Gastrocnemius medialis (tissue), 4 donors: ENCODE results near the gene DENND4C. TPM values are rescaled to one million over a fixed set of nuclear protein-coding genes. Genes with fewer than 3 reads are reported as not detected.

Experiments
- ATAC-seq, 2 donors: fragments of 150-250 bp; one replicate each; pipeline ENCODE4 v1.9.1; 2016
- DNase-seq, 2 donors: peaks; one replicate each; pipeline ENCODE4 v3.0.0-alpha.2; 2019
- H3K27ac ChIP-seq, 4 donors: fragments of 200-600 bp; sonication (generic); 1 replicate in 1 of 4; 2 replicates in 3 of 4; pipeline ENCODE4 v1.5.1; 2016 to 2018; ENCODE audit warnings: mild to moderate bottlenecking in 2 of 4, moderate library complexity in 1 of 4
- H3K27me3 ChIP-seq, 3 donors: fragments of 200-600 bp; sonication (generic) in 2 of 3; 1 replicate in 1 of 3; 2 replicates in 2 of 3; pipeline versions ENCODE4 v1.5.1 to v1.6.0; 2016 to 2019; ENCODE audit warnings: mild to moderate bottlenecking in 1 of 3, moderate library complexity in 1 of 3
- H3K36me3 ChIP-seq, 2 donors: fragments of 200-600 bp; sonication (generic) in 1 of 2; one replicate each; pipeline ENCODE4 v1.5.1; 2017 to 2018
- H3K4me1 ChIP-seq, 2 donors: fragments of 200-600 bp; sonication (generic) in 1 of 2; one replicate each; pipeline ENCODE4 v1.5.1; 2016 to 2017; ENCODE audit warnings: mild to moderate bottlenecking in 2 of 2
- H3K4me3 ChIP-seq, 4 donors: fragments of 200-600 bp; sonication (generic) in 3 of 4; 1 replicate in 1 of 4; 2 replicates in 3 of 4; pipeline ENCODE4 v1.5.1; 2016 to 2019; ENCODE audit warnings: mild to moderate bottlenecking in 2 of 4
- H3K9me3 ChIP-seq, 3 donors: fragments of 200-600 bp; sonication (generic) in 2 of 3; 1 replicate in 1 of 3; 2 replicates in 2 of 3; pipeline ENCODE4 v1.5.1; 2016 to 2019
- CTCF ChIP-seq, 5 experiments: fragments of 450-650 bp in 3 of 5; fragments of 200-600 bp in 2 of 5; sonication (generic) in 2 of 5; IDR thresholded peaks in 4 of 5; conservative IDR thresholded peaks in 1 of 5; 1 replicate in 4 of 5; 2 replicates in 1 of 5; pipeline ENCODE4 v1.5.1; 2016 to 2019; ENCODE audit warnings: antibody characterized with exemption in 5 of 5, mild to moderate bottlenecking in 3 of 5, moderate library complexity in 3 of 5
- POLR2A ChIP-seq, 2 donors: fragments of 450-650 bp; IDR thresholded peaks; one replicate each; pipeline ENCODE4 v1.6.1; 2017; ENCODE audit warnings: antibody characterized with exemption in 2 of 2, mild to moderate bottlenecking in 2 of 2, moderate library complexity in 2 of 2
- in situ Hi-C, 4 donors: fragments of 200-750 bp; cut with MboI; loops; one replicate each; pipeline versions ENCODE4 v1.15.0 to v1.8.0; 2017; ENCODE audit warnings: low sequenced_read_pairs in 4 of 4
- intact Hi-C: fragments of 100-400 bp; cut with DNase I; formaldehyde crosslinking; loops from one replicate; pipeline ENCODE4 v1.15.1; 2023; ENCODE audit warnings: low total_unique reads
- total RNA-seq, 4 donors: library from RNA; depleted of rRNA; stranded (reverse); fragments of >200 nt; gene quantifications; one replicate each; pipeline versions ENCODE4 v1.1.0 to v1.2.3, GENCODE V29; 2016

Gene DENND4C
- total RNA-seq, 4 donors from 2014 or later: 19.2 to 34.0 (median 21.3) TPM

- peak overlapping the region; percentile 88 to 100 (median 94) for H3K4me3 ChIP-seq
- ATAC-seq (peak; percentile 68 to 75), DNase-seq (no peak)
- H3K4me1 ChIP-seq: peaks cover 21 to 24% of the 10 kb centered on the region in 2 donors
- H3K36me3 ChIP-seq: no peaks in the 10 kb centered on the region
- H3K27ac ChIP-seq: peak overlapping the region; percentile 94 to 99 (median 96)
- TF ChIP-seq POLR2A (IDR thresholded peaks at IDR 0.05): no peak
- peak in 1 of 5 experiments; percentile 8 for TF ChIP-seq CTCF (IDR thresholded peaks at IDR 0.05 in 4 of 5, conservative IDR thresholded peaks at IDR 0.05 in 1 of 5)
- H3K9me3 ChIP-seq: no peaks in the 10 kb centered on the region
- no peaks in the 10 kb centered on the region for H3K27me3 ChIP-seq
- in situ Hi-C loops: loop anchor here in 1 of 4 donors (25.0 kb wide), 1 partner anchor 1458 kb away; the partner anchor contains the start of gene FOCAD
- intact Hi-C loops: loop anchor here (2.0 to 5.0 kb wide), 3 partner anchors 153 to 1393 kb away; partner anchors contain the start of genes MLLT3, RPS6 and RRAGA
Measured at GRCh38 chr9:19229595-19230354, 718 bp upstream of the DENND4C start.

- TF ChIP-seq CTCF (IDR thresholded peaks at IDR 0.05 in 4 of 5, conservative IDR thresholded peaks at IDR 0.05 in 1 of 5) (no peak), POLR2A (IDR thresholded peaks at IDR 0.05) (no peak)
- in situ Hi-C loops (loop anchor here in 1 of 4 donors (25.0 kb wide), 1 partner anchor 1456 kb away; the partner anchor contains the start of gene FOCAD), intact Hi-C loops (loop anchor here (2.0 to 5.0 kb wide), 3 partner anchors 151 to 1391 kb away; partner anchors contain the start of genes MLLT3, RPS6 and RRAGA)
- Histone ChIP-seq H3K4me3 (peak overlapping the region; percentile 88 to 100 (median 94)), H3K36me3 (no peaks in the 10 kb centered on the region), H3K27me3 (no peaks in the 10 kb centered on the region), H3K9me3 (no peaks in the 10 kb centered on the region), H3K27ac (peak overlapping the region; percentile 94 to 99 (median 96)), H3K4me1 (peaks cover 21 to 24% of the 10 kb centered on the region in 2 donors)
- ATAC-seq (peak; percentile 21 to 24), DNase-seq (peak; percentile 6 to 20)
Measured at GRCh38 chr9:19231126-19231903, 822 bp downstream of the DENND4C start.

GRCh38 chr9:19231904-19232822 lies 1.7 kb downstream of the DENND4C start:
- Histone ChIP-seq H3K27ac (peak overlapping the region; percentile 94 to 99 (median 96)), H3K4me3 (peak overlapping the region; percentile 88 to 100 (median 94)), H3K27me3 (no peaks in the 10 kb centered on the region), H3K4me1 (peaks cover 21 to 24% of the 10 kb centered on the region in 2 donors), H3K9me3 (no peaks in the 10 kb centered on the region), H3K36me3 (no peaks in the 10 kb centered on the region)
- intact Hi-C loops: loop anchor here (2.0 to 5.0 kb wide), 3 partner anchors 150 to 1390 kb away; partner anchors contain the start of genes MLLT3, RPS6 and RRAGA
- no peak for TF ChIP-seq POLR2A (IDR thresholded peaks at IDR 0.05)
- no peak for TF ChIP-seq CTCF (IDR thresholded peaks at IDR 0.05 in 4 of 5, conservative IDR thresholded peaks at IDR 0.05 in 1 of 5)
- in situ Hi-C loops: loop anchor here in 1 of 4 donors (25.0 kb wide), 1 partner anchor 1455 kb away; the partner anchor contains the start of gene FOCAD
- no peak for DNase-seq
- no peak for ATAC-seq

- peak overlapping the region; percentile 94 to 99 (median 96) for H3K27ac ChIP-seq
- TF ChIP-seq POLR2A (IDR thresholded peaks at IDR 0.05) (no peak), CTCF (IDR thresholded peaks at IDR 0.05 in 4 of 5, conservative IDR thresholded peaks at IDR 0.05 in 1 of 5) (no peak)
- DNase-seq (no peak), ATAC-seq (no peak)
- H3K9me3 ChIP-seq: no peaks in the 10 kb centered on the region
- peak overlapping the region; percentile 88 to 100 (median 94) for H3K4me3 ChIP-seq
- H3K4me1 ChIP-seq: peaks cover 21 to 24% of the 10 kb centered on the region in 2 donors
- in situ Hi-C loops: loop anchor here in 1 of 4 donors (25.0 kb wide), 1 partner anchor 1454 kb away; the partner anchor contains the start of gene FOCAD
- no peaks in the 10 kb centered on the region for H3K36me3 ChIP-seq
- H3K27me3 ChIP-seq: no peaks in the 10 kb centered on the region
- intact Hi-C loops: loop anchor here (5.0 kb wide), 2 partner anchors 149 to 1389 kb away; partner anchors contain the start of genes MLLT3 and RPS6
Measured at GRCh38 chr9:19232823-19233194, 2.3 kb downstream of the DENND4C start.
